Measurements from ENCODE around the gene FALEC.

The FALEC gene

DNA sequence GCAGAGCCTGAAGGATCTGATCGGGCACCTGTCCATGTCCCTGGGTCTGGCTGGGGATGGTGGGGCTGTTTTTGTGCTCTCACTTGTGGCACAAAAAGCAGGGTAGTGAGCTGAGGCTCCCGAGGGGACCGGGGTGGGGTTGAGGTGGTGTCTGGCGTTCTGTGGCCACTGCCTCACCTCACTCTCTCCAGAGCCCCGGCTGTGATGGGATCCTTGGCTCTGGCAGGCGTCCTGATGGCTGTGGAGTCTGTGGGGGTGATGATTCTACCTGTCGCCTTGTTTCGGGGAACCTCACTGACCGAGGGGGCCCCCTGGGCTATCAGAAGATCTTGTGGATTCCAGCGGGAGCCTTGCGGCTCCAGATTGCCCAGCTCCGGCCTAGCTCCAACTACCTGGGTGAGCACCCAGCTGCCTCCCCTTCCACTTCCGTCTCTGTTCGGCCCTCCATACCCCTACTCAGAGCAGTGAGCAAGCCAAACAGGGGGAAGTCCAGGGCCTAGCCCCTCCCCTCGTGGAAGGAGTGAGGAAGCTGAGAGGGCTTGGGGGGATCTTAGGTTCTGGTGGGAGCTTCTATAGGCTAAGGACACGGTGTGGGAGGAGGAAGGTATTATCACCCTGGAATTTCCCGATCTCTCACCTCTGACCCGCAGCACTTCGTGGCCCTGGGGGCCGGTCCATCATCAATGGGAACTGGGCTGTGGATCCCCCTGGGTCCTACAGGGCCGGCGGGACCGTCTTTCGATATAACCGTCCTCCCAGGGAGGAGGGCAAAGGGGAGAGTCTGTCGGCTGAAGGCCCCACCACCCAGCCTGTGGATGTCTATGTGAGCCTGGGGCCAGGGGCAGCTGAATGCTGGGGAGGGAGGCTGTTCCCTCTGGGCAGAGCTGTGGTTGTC lies 40.7 kb downstream of the FALEC start:
- Mint-ChIP-seq H3K9me3 (no peaks in the 10 kb centered on the region), H3K4me1 (peaks cover 73% of the 10 kb centered on the region), H3K27me3 (ENCODE audit: low read depth, poor library complexity) (peaks cover 7% of the 10 kb centered on the region), H3K27ac (no peak overlapping the region), H3K36me3 (ENCODE audit: low read depth) (no peaks in the 10 kb centered on the region), H3K4me3 (no peak overlapping the region)
- TF ChIP-seq, protein P1, sequence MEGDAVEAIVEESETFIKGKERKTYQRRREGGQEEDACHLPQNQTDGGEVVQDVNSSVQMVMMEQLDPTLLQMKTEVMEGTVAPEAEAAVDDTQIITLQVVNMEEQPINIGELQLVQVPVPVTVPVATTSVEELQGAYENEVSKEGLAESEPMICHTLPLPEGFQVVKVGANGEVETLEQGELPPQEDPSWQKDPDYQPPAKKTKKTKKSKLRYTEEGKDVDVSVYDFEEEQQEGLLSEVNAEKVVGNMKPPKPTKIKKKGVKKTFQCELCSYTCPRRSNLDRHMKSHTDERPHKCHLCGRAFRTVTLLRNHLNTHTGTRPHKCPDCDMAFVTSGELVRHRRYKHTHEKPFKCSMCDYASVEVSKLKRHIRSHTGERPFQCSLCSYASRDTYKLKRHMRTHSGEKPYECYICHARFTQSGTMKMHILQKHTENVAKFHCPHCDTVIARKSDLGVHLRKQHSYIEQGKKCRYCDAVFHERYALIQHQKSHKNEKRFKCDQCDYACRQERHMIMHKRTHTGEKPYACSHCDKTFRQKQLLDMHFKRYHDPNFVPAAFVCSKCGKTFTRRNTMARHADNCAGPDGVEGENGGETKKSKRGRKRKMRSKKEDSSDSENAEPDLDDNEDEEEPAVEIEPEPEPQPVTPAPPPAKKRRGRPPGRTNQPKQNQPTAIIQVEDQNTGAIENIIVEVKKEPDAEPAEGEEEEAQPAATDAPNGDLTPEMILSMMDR (IDR thresholded peaks at IDR 0.05), result no peak
- no peak for DNase-seq

DNA sequence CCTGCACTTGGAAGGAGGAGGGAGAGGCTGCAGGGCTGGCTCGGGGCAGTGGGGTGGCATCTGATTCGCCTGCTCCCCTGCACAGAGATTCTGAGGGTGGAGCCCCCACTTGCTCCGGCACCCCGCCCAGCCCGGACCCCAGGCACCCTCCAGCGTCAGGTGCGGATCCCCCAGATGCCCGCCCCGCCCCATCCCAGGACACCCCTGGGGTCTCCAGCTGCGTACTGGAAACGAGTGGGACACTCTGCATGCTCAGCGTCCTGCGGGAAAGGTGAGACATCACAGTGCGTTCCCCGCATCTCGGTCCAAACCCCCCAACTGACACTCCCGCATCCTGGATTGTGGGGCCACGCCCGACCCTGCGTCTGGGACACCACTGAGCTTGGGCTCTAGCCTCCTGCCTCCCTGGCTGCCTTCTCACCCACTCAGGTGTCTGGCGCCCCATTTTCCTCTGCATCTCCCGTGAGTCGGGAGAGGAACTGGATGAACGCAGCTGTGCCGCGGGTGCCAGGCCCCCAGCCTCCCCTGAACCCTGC lies 41.6 kb downstream of the FALEC start:
- no peak overlapping the region for H3K4me3 Mint-ChIP-seq
- DNase-seq, result no peak
- TF ChIP-seq, protein P1 (IDR thresholded peaks at IDR 0.05), result no peak
- peaks cover 2% of the 10 kb centered on the region for H3K27me3 Mint-ChIP-seq (ENCODE audit: low read depth, poor library complexity)
- no peaks in the 10 kb centered on the region for H3K36me3 Mint-ChIP-seq (ENCODE audit: low read depth)
- no peak overlapping the region for H3K27ac Mint-ChIP-seq
- H3K9me3 Mint-ChIP-seq, result no peaks in the 10 kb centered on the region
- peaks cover 76% of the 10 kb centered on the region for H3K4me1 Mint-ChIP-seq

DNA sequence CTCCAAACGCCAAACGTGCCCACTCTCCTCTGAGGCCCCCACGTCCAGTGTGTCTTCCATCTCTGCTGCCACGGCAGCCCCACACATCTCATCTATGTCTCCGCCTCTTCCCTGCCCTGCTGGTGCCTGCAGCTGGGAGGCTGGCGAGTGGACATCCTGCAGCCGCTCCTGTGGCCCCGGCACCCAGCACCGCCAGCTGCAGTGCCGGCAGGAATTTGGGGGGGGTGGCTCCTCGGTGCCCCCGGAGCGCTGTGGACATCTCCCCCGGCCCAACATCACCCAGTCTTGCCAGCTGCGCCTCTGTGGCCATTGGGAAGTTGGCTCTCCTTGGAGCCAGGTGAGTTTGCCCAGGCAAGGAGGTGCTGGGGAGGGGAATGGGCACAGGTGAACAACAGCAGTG lies 42.3 kb downstream of the FALEC start:
- no peak overlapping the region for H3K27ac Mint-ChIP-seq
- H3K9me3 Mint-ChIP-seq, result no peaks in the 10 kb centered on the region
- no peak for DNase-seq
- H3K36me3 Mint-ChIP-seq (ENCODE audit: low read depth), result no peaks in the 10 kb centered on the region
- peaks cover 76% of the 10 kb centered on the region for H3K4me1 Mint-ChIP-seq
- TF ChIP-seq, protein P1 (IDR thresholded peaks at IDR 0.05), result no peak
- H3K4me3 Mint-ChIP-seq, result no peak overlapping the region
- peaks cover 2% of the 10 kb centered on the region for H3K27me3 Mint-ChIP-seq (ENCODE audit: low read depth, poor library complexity)

DNA sequence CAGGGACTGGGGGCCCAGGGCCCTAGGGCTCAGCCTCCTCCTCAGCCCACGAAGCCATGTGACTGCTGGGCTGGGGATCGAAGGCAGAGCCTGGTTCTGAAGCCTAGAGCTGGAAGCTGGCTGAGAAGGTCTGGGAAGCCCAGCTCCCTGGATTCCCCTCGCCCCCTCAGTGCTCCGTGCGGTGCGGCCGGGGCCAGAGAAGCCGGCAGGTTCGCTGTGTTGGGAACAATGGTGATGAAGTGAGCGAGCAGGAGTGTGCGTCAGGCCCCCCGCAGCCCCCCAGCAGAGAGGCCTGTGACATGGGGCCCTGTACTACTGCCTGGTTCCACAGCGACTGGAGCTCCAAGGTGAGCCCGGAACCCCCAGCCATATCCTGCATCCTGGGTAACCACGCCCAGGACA lies 42.8 kb downstream of the FALEC start:
- TF ChIP-seq, protein P1 (IDR thresholded peaks at IDR 0.05), result no peak
- Mint-ChIP-seq H3K27me3 (ENCODE audit: low read depth, poor library complexity) (peaks cover 2% of the 10 kb centered on the region), H3K36me3 (ENCODE audit: low read depth) (no peaks in the 10 kb centered on the region)

DNA sequence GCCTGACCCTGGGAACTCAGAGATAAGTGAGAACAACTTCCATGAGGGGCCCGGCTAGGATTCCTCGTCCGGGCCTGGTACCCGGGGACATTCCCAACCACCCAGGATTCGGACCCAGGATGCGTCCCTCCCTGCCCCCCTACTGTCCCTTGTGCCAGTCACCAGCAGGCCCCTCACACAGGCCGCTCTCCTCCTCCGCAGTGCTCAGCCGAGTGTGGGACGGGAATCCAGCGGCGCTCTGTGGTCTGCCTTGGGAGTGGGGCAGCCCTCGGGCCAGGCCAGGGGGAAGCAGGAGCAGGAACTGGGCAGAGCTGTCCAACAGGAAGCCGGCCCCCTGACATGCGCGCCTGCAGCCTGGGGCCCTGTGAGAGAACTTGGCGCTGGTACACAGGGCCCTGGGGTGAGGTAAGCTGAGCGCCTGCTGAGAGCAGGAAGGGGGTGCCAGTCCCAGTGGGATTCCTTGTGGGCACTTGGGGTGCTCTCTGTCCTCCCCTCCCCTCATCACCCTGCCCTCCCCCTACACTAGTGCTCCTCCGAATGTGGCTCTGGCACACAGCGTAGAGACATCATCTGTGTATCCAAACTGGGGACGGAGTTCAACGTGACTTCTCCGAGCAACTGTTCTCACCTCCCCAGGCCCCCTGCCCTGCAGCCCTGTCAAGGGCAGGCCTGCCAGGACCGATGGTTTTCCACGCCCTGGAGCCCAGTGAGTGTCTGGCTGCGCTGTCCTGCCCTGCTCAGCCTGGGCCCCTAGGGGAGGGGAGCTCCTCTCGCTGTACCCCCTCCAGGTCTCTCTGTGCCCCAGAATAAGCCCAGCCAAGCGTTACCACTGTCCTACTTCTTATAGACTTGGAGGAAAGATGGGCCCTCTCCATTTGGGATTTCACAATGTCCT lies 43.5 kb downstream of the FALEC start:
- Mint-ChIP-seq H3K4me1 (peaks cover 79% of the 10 kb centered on the region), H3K9me3 (no peaks in the 10 kb centered on the region), H3K27ac (no peak overlapping the region), H3K4me3 (no peak overlapping the region), H3K27me3 (ENCODE audit: low read depth, poor library complexity) (peaks cover 2% of the 10 kb centered on the region), H3K36me3 (ENCODE audit: low read depth) (no peaks in the 10 kb centered on the region)
- no peak for DNase-seq
- TF ChIP-seq, protein P1 (IDR thresholded peaks at IDR 0.05), result no peak

More for the DNA sequence above, 42.8 kb downstream of the FALEC start:
- no peak for DNase-seq
- no peak overlapping the region for H3K4me3 Mint-ChIP-seq
- peaks cover 76% of the 10 kb centered on the region for H3K4me1 Mint-ChIP-seq
- H3K27ac Mint-ChIP-seq, result no peak overlapping the region
- no peaks in the 10 kb centered on the region for H3K9me3 Mint-ChIP-seq
